Lower lobe of right lung (tissue), 2 donors: ENCODE results near the gene MBD1. TPM values are rescaled to one million over a fixed set of nuclear protein-coding genes. Genes with fewer than 3 reads are reported as not detected.
"Not testable (repeated sequence)": the region's sequence is repeated elsewhere in the genome, so short reads cannot be mapped to it uniquely, and the experiment has no call there.

Experiments used
- ATAC-seq, 2 donors: fragments of 200-7000 bp; cut with Tn5 transposase; one replicate each; pipeline ENCODE4 v1.9.1; 2020 to 2022; ENCODE audit warnings: mild to moderate bottlenecking in 2 of 2, moderate library complexity in 2 of 2
- DNase-seq: peaks from one replicate; pipeline ENCODE4 v3.0.0-alpha.2; 2020
- H3K27ac ChIP-seq: fragments of 200-600 bp; one replicate; pipeline ENCODE4 v1.8.0; 2022
- H3K27me3 ChIP-seq: fragments of 200-600 bp; one replicate; pipeline ENCODE4 v1.8.0; 2022; ENCODE audit warnings: low read depth
- H3K36me3 ChIP-seq: fragments of 200-600 bp; one replicate; pipeline ENCODE4 v1.8.0; 2022; ENCODE audit warnings: mild to moderate bottlenecking
- H3K4me1 ChIP-seq: fragments of 200-600 bp; one replicate; pipeline ENCODE4 v1.8.0; 2022
- H3K4me3 ChIP-seq: fragments of 200-600 bp; one replicate; pipeline ENCODE4 v1.8.0; 2022; ENCODE audit warnings: mild to moderate bottlenecking
- H3K9me3 ChIP-seq: fragments of 200-600 bp; one replicate; pipeline ENCODE4 v1.8.0; 2022
- CTCF ChIP-seq: fragments of 200-600 bp; IDR thresholded peaks from one replicate; pipeline ENCODE4 v1.8.0; 2022; ENCODE audit warnings: antibody characterized with exemption, mild to moderate bottlenecking
- intact Hi-C: fragments of 100-400 bp; cut with DNase I; formaldehyde crosslinking; loops from one replicate; pipeline ENCODE4 v1.11.0; 2022
- total RNA-seq: library from RNA; stranded (reverse); fragmentation: NEBNext Ultra II Directional; extraction: Animal tissue kit (Norgen Biotek cat#: 25700); gene quantifications from one replicate; pipeline ENCODE4 v1.2.1, GENCODE V29; 2021
- donor health status: DM: no; HTN: yes; CAD: no; lungs with severe emphysema.

The MBD1 gene
- total RNA-seq, 1 donor from 2014 or later = 64.1 TPM

- Histone ChIP-seq H3K27me3 (no peaks in the 10 kb centered on the region), H3K4me3 (no peak overlapping the region), H3K9me3 (no peaks in the 10 kb centered on the region), H3K36me3 (no peaks in the 10 kb centered on the region), H3K27ac (no peak overlapping the region), H3K4me1 (peaks cover 22% of the 10 kb centered on the region)
- no peak for TF ChIP-seq CTCF
- intact Hi-C loops = no loop called here
- ATAC-seq (no peak), DNase-seq (no peak)
Observed at GRCh38 chr18:50262977-50263376, 18.3 kb downstream of the MBD1 start.

GRCh38 chr18:50250935-50251334, 30.4 kb downstream of the MBD1 start:
- H3K9me3 ChIP-seq = no peaks in the 10 kb centered on the region
- H3K4me1 ChIP-seq = no peaks in the 10 kb centered on the region
- no peak overlapping the region for H3K4me3 ChIP-seq
- intact Hi-C loops = no loop called here
- H3K27me3 ChIP-seq = no peaks in the 10 kb centered on the region
- no peak overlapping the region for H3K27ac ChIP-seq
- no peak for TF ChIP-seq CTCF
- DNase-seq = no peak
- ATAC-seq = no peak
- H3K36me3 ChIP-seq = no peaks in the 10 kb centered on the region

GRCh38 chr18:50249576-50249975, 31.7 kb downstream of the MBD1 start:
- Histone ChIP-seq H3K9me3 (no peaks in the 10 kb centered on the region), H3K27me3 (no peaks in the 10 kb centered on the region), H3K27ac (no peak overlapping the region), H3K4me3 (no peak overlapping the region), H3K4me1 (no peaks in the 10 kb centered on the region), H3K36me3 (no peaks in the 10 kb centered on the region)
- ATAC-seq (no peak), DNase-seq (no peak)
- TF ChIP-seq CTCF = no peak
- intact Hi-C loops = no loop called here

GRCh38 chr18:50247561-50247960, 33.8 kb downstream of the MBD1 start:
- no peak for ATAC-seq
- no peak overlapping the region for H3K27ac ChIP-seq
- H3K36me3 ChIP-seq = no peaks in the 10 kb centered on the region
- H3K4me1 ChIP-seq = no peaks in the 10 kb centered on the region
- DNase-seq = no peak
- no peaks in the 10 kb centered on the region for H3K9me3 ChIP-seq
- intact Hi-C loops = no loop called here
- no peak overlapping the region for H3K4me3 ChIP-seq
- no peak for TF ChIP-seq CTCF
- H3K27me3 ChIP-seq = no peaks in the 10 kb centered on the region

- H3K4me3 ChIP-seq, H3K4me1 ChIP-seq, intact Hi-C loops, ATAC-seq, H3K9me3 ChIP-seq, DNase-seq, H3K27ac ChIP-seq, H3K27me3 ChIP-seq, H3K36me3 ChIP-seq: not testable (repeated sequence)
Observed at GRCh38 chr18:50241768-50242167, 39.6 kb downstream of the MBD1 start.

GRCh38 chr18:50240080-50240563, 41.2 kb downstream of the MBD1 start:
- intact Hi-C loops = no loop called here

More at GRCh38 chr18:50240080-50240563, 41.2 kb downstream of the MBD1 start:
- ATAC-seq (no peak), DNase-seq (no peak)
- H3K36me3 ChIP-seq = no peaks in the 10 kb centered on the region
- H3K4me3 ChIP-seq = no peak overlapping the region
- no peaks in the 10 kb centered on the region for H3K9me3 ChIP-seq
- H3K4me1 ChIP-seq = no peaks in the 10 kb centered on the region
- no peak for TF ChIP-seq CTCF
- H3K27ac ChIP-seq = no peak overlapping the region
- no peaks in the 10 kb centered on the region for H3K27me3 ChIP-seq
